Measurements from ENCODE around the gene PLCB1.
A peak's percentile ranks its signal among the peaks of the same experiment; 100 is the strongest.
"Not testable (repeated sequence)": the region's sequence is repeated elsewhere in the genome, so short reads cannot be mapped to it uniquely, and the experiment has no call there.

The PLCB1 gene

GRCh38 chr20:8131598-8132483 is at the start of gene PLCB1:
PLCB1 (plus strand) TSS chr20:8132266; CDS start chr20:8132652, 386 bp downstream.
- peak; percentile 94 for DNase-seq (ENCODE audit: low spot score)

- no peak for DNase-seq (ENCODE audit: low spot score)
These were observed 49.1 kb upstream of the PLCB1 start for GRCh38 chr20:8082989-8083388.

GRCh38 chr20:8089668-8090067 is 42.4 kb upstream of the PLCB1 start:
- no peak for DNase-seq (ENCODE audit: low spot score)

GRCh38 chr20:8094415-8094818 is 37.6 kb upstream of the PLCB1 start:
- DNase-seq (ENCODE audit: low spot score) = no peak

- no peak for DNase-seq (ENCODE audit: low spot score)
These were observed 37.2 kb upstream of the PLCB1 start for GRCh38 chr20:8094850-8095249.

GRCh38 chr20:8095648-8096572 is 36.2 kb upstream of the PLCB1 start:
- no peak for DNase-seq (ENCODE audit: low spot score)

GRCh38 chr20:8097307-8097706 is 34.8 kb upstream of the PLCB1 start:
- no peak for DNase-seq (ENCODE audit: low spot score)

- no peak for DNase-seq (ENCODE audit: low spot score)
These were observed 27.8 kb upstream of the PLCB1 start for GRCh38 chr20:8104252-8104651.

GRCh38 chr20:8114612-8115011 is 17.5 kb upstream of the PLCB1 start:
- DNase-seq (ENCODE audit: low spot score) = not testable (repeated sequence)

GRCh38 chr20:8115436-8115835 is 16.6 kb upstream of the PLCB1 start:
- DNase-seq (ENCODE audit: low spot score) = no peak

GRCh38 chr20:8116067-8116811 is 15.8 kb upstream of the PLCB1 start:
- DNase-seq (ENCODE audit: low spot score) = no peak

GRCh38 chr20:8117636-8118035 is 14.4 kb upstream of the PLCB1 start:
- DNase-seq (ENCODE audit: low spot score) = no peak

GRCh38 chr20:8118039-8118438 is 14.0 kb upstream of the PLCB1 start:
- no peak for DNase-seq (ENCODE audit: low spot score)

- no peak for DNase-seq (ENCODE audit: low spot score)
These were observed 13.3 kb upstream of the PLCB1 start for GRCh38 chr20:8118760-8119159.

- no peak for DNase-seq (ENCODE audit: low spot score)
These were observed 10.4 kb upstream of the PLCB1 start for GRCh38 chr20:8121666-8122065.

GRCh38 chr20:8124639-8125038 is 7.4 kb upstream of the PLCB1 start:
- DNase-seq (ENCODE audit: low spot score) = no peak

- DNase-seq (ENCODE audit: low spot score) = no peak
These were observed 5.9 kb upstream of the PLCB1 start for GRCh38 chr20:8126181-8126580.

GRCh38 chr20:8126841-8127378 is 5.2 kb upstream of the PLCB1 start:
- no peak for DNase-seq (ENCODE audit: low spot score)

- DNase-seq (ENCODE audit: low spot score) = no peak
These were observed 4.4 kb upstream of the PLCB1 start for GRCh38 chr20:8127553-8128255.

- no peak for DNase-seq (ENCODE audit: low spot score)
These were observed 3.6 kb upstream of the PLCB1 start for GRCh38 chr20:8128291-8129060.

All from left forelimb (tissue), 1 donor.